ENCODE measurements around the gene ANKRD28. TPM values are rescaled to one million over a fixed set of nuclear protein-coding genes. Genes with fewer than 3 reads are reported as not detected.
"Not testable (repeated sequence)": the region's sequence is repeated elsewhere in the genome, so short reads cannot be mapped to it uniquely, and the experiment has no call there.

The ANKRD28 gene
- total RNA-seq, 2 experiments from 2014 or later, result 30.3 to 33.1 TPM

DNA sequence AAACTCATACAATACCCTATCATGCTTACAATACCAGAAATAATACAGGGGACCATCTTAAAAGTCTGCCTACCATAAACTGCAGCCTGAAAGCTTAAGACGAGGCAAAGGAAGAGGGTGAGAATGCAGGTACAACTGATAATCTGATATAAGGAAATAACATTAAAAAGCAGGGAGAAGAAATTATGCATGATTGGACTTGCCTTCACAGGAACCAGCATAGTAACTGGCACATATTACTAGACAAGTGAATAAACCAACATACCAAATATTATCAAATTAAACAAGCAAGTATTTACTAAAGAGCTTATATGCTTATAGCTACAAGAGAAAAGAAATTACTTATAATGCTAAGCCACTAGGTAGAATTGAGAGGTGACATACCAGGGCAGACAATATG is 18.7 kb downstream of the ANKRD28 start:
- Mint-ChIP-seq H3K4me3 (no peak overlapping the region), H3K9me3 (no peaks in the 10 kb centered on the region), H3K4me1 (no peaks in the 10 kb centered on the region), H3K36me3 (peaks cover 9% of the 10 kb centered on the region), H3K27ac (no peak overlapping the region), H3K27me3 (no peaks in the 10 kb centered on the region)
- no peak for ATAC-seq (ENCODE audit: low read depth)
- no peak for DNase-seq
- POLR2A ChIA-PET, result no interaction called here

DNA sequence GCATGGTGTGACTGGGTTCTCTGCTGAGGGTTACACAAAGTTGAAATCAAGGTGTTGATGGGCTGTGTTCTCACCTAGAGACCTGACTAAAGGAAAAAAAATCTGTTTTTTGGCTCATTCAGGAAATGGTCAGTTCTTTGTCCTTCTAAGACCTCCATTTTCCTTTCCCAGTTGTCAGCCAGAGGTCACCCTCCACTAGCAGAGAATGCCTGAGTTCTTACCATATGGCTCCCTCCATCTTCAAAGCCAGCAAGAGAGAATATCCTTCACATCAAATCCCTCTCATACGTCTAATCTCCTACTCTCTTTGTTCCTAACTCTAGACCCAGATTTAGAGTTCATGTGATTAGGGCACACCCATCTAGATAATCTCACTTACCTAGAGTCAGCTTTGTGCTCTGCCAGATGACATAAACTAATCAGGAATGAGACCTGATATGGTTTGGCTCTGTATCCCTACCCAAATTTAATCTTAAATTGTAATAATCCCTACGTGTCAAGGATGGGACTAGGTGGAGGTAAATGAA is 19.4 kb downstream of the ANKRD28 start:
- peaks cover 9% of the 10 kb centered on the region for H3K36me3 Mint-ChIP-seq
- POLR2A ChIA-PET, result no interaction called here
- H3K27me3 Mint-ChIP-seq, result no peaks in the 10 kb centered on the region
- no peak overlapping the region for H3K27ac Mint-ChIP-seq
- ATAC-seq (ENCODE audit: low read depth) (no peak), DNase-seq (no peak)
- H3K9me3 Mint-ChIP-seq, result no peaks in the 10 kb centered on the region
- no peak overlapping the region for H3K4me3 Mint-ChIP-seq
- no peaks in the 10 kb centered on the region for H3K4me1 Mint-ChIP-seq

- not testable (repeated sequence) for H3K9me3 Mint-ChIP-seq; H3K27me3 Mint-ChIP-seq; DNase-seq; H3K27ac Mint-ChIP-seq; H3K4me1 Mint-ChIP-seq; ATAC-seq (ENCODE audit: low read depth); H3K4me3 Mint-ChIP-seq
- peaks cover 12% of the 10 kb centered on the region for H3K36me3 Mint-ChIP-seq
- POLR2A ChIA-PET, result interaction anchor here (0.5 kb wide), 1 partner anchor 89 kb away, joined by 3 read pairs; no protein-coding TSS in a partner anchor
These were observed 22.7 kb downstream of the ANKRD28 start for GRCh38 chr3:15774931-15775560.

GRCh38 chr3:15771444-15771843 is 26.3 kb downstream of the ANKRD28 start:
- Mint-ChIP-seq H3K4me1 (peaks cover 6% of the 10 kb centered on the region), H3K36me3 (peaks cover 17% of the 10 kb centered on the region), H3K27me3 (no peaks in the 10 kb centered on the region), H3K9me3 (peaks cover 3% of the 10 kb centered on the region), H3K27ac (no peak overlapping the region), H3K4me3 (no peak overlapping the region)
- no peak for ATAC-seq (ENCODE audit: low read depth)
- no peak for DNase-seq
- POLR2A ChIA-PET, result interaction anchor here (0.7 kb wide), 1 partner anchor 37 kb away, joined by 4 read pairs; no protein-coding TSS in a partner anchor

GRCh38 chr3:15769256-15769915 is 28.4 kb downstream of the ANKRD28 start:
- peaks cover 3% of the 10 kb centered on the region for H3K9me3 Mint-ChIP-seq
- peaks cover 6% of the 10 kb centered on the region for H3K4me1 Mint-ChIP-seq
- no peak overlapping the region for H3K27ac Mint-ChIP-seq
- no peak overlapping the region for H3K4me3 Mint-ChIP-seq
- no peaks in the 10 kb centered on the region for H3K27me3 Mint-ChIP-seq
- POLR2A ChIA-PET, result no interaction called here
- peaks cover 24% of the 10 kb centered on the region for H3K36me3 Mint-ChIP-seq
- ATAC-seq (ENCODE audit: low read depth), result no peak
- no peak for DNase-seq

DNA sequence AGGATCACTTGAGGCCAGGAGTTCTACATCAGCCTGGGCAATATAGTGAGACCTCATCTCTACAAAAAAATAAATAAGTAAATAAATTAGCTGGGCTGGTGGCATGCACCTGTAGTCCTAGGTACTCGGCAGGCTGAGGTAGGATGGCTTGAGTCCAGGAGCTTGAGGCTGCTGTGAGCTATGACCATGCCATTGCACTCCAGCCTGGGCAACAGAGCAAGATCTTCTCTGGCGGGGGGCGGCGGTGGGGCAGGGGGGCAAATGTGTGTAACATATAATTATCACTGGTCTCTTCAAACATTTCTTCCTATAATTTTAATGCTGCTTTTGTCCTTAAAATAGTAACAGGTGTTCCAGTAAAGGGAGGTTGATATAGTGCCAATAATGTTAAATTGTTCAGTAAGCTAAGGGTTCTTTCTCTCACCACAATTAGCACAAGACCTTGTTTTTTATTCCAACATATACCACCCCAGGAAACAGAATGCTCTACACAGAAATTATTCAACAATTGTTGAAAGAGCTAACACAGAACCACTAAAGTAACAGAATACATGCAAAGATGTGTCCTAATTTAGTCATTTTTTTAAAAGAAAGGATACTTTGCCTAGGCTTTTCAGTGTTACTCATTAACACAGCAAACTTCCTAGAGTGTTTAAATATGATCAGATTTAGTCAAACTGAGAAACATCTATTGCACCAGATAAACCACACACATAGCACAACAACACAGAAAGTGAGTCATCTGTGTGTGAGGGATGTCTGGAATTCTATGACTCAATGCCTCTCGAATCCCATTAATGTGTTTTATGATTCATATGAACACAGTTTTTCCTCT is 29.1 kb downstream of the ANKRD28 start:
- DNase-seq, result no peak
- Mint-ChIP-seq H3K36me3 (peaks cover 24% of the 10 kb centered on the region), H3K9me3 (peaks cover 3% of the 10 kb centered on the region), H3K4me3 (no peak overlapping the region), H3K27ac (no peak overlapping the region), H3K27me3 (no peaks in the 10 kb centered on the region), H3K4me1 (peaks cover 6% of the 10 kb centered on the region)
- POLR2A ChIA-PET, result no interaction called here
- ATAC-seq (ENCODE audit: low read depth), result no peak

GRCh38 chr3:15766406-15766805 is 31.4 kb downstream of the ANKRD28 start:
- Mint-ChIP-seq H3K4me1 (peaks cover 8% of the 10 kb centered on the region), H3K27ac (no peak overlapping the region), H3K27me3 (no peaks in the 10 kb centered on the region), H3K9me3 (peaks cover 3% of the 10 kb centered on the region), H3K4me3 (no peak overlapping the region), H3K36me3 (peaks cover 30% of the 10 kb centered on the region)
- POLR2A ChIA-PET, result no interaction called here
- DNase-seq, result no peak
- no peak for ATAC-seq (ENCODE audit: low read depth)

- POLR2A ChIA-PET, result no interaction called here
These were observed 39.5 kb downstream of the ANKRD28 start for GRCh38 chr3:15758295-15758694.

GRCh38 chr3:15757824-15758223 is 40.0 kb downstream of the ANKRD28 start:
- no peak for DNase-seq
- ATAC-seq (ENCODE audit: low read depth), result no peak
- no peaks in the 10 kb centered on the region for H3K9me3 Mint-ChIP-seq
- no peaks in the 10 kb centered on the region for H3K27me3 Mint-ChIP-seq
- POLR2A ChIA-PET, result no interaction called here
- H3K36me3 Mint-ChIP-seq, result peaks cover 20% of the 10 kb centered on the region
- peaks cover 6% of the 10 kb centered on the region for H3K4me1 Mint-ChIP-seq
- H3K27ac Mint-ChIP-seq, result no peak overlapping the region
- H3K4me3 Mint-ChIP-seq, result no peak overlapping the region

More at GRCh38 chr3:15758295-15758694, 39.5 kb downstream of the ANKRD28 start:
- H3K4me1 Mint-ChIP-seq, result peaks cover 6% of the 10 kb centered on the region
- H3K4me3 Mint-ChIP-seq, result no peak overlapping the region
- H3K9me3 Mint-ChIP-seq, result no peaks in the 10 kb centered on the region
- ATAC-seq (ENCODE audit: low read depth) (no peak), DNase-seq (no peak)
- no peaks in the 10 kb centered on the region for H3K27me3 Mint-ChIP-seq
- H3K36me3 Mint-ChIP-seq, result peaks cover 21% of the 10 kb centered on the region
- H3K27ac Mint-ChIP-seq, result no peak overlapping the region

DNA sequence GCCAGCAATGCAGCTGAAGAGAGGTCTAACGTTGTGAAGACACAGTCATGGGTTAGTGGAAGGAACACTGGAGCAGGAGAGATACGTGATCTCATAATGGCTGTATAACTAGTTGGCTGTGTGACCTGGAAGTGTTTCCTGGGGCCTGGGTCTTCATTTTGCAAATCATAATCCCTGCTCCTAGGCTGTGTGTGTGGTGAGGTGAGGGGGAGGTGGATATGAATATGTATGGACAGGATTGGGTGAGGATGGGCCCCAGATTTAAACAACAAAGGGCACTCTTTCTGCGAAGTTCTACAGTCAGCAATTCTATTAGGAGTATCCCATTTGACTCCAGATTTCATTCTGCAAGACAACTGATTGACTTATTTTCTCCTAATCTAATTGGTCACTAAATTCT is 41.3 kb downstream of the ANKRD28 start:
- POLR2A ChIA-PET, result no interaction called here
- no peak for DNase-seq
- H3K36me3 Mint-ChIP-seq, result peaks cover 18% of the 10 kb centered on the region
- ATAC-seq (ENCODE audit: low read depth), result no peak
- no peaks in the 10 kb centered on the region for H3K9me3 Mint-ChIP-seq
- no peak overlapping the region for H3K4me3 Mint-ChIP-seq
- H3K4me1 Mint-ChIP-seq, result peaks cover 6% of the 10 kb centered on the region
- no peaks in the 10 kb centered on the region for H3K27me3 Mint-ChIP-seq
- H3K27ac Mint-ChIP-seq, result no peak overlapping the region

DNA sequence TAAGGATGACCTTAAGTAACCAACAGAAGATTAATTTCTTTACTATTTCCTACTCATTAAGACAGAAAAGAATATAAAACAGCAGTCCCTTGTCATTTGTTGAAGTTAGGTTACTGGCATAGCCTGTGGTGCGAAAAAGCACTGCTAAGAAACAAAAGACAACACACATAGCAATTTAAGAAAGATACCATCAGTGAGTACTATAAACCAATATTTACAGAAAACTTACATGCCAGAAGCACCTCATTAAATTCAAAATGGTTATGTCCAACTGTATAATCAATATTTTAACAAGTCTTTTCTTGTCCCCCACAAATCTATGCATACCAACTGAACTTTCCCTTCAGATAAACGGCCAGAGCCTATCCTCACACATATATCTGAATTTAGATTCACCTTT is 42.0 kb downstream of the ANKRD28 start:
- Mint-ChIP-seq H3K27me3 (no peaks in the 10 kb centered on the region), H3K36me3 (peaks cover 18% of the 10 kb centered on the region), H3K27ac (peak overlapping the region; percentile 22), H3K9me3 (no peaks in the 10 kb centered on the region), H3K4me1 (peaks cover 6% of the 10 kb centered on the region), H3K4me3 (no peak overlapping the region)
- POLR2A ChIA-PET, result no interaction called here
- ATAC-seq (ENCODE audit: low read depth) (no peak), DNase-seq (no peak)

GRCh38 chr3:15755181-15755580 is 42.6 kb downstream of the ANKRD28 start:
- Mint-ChIP-seq H3K27me3 (no peaks in the 10 kb centered on the region), H3K36me3 (peaks cover 16% of the 10 kb centered on the region)

DNA sequence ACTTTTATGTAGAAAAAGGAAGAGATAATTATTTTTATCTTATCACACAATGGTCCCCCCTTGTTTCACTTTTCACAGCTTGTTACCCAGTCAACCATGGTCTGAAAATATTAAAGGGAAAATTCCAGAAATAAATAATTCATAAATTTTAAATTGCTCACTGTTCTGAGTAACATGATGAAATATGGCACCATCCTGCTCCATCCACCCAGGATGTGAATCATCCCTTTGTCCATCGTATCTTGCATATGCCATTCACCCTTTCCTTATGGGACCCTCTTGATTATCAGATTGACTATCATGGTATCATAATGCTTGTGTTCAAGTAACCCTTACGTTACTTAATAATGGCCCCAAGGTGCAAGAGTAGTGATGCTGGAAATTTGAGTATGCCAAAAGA is 43.7 kb downstream of the ANKRD28 start:
- Mint-ChIP-seq H3K36me3 (peaks cover 20% of the 10 kb centered on the region), H3K4me3 (no peak overlapping the region), H3K4me1 (peaks cover 2% of the 10 kb centered on the region), H3K27me3 (no peaks in the 10 kb centered on the region), H3K27ac (no peak overlapping the region), H3K9me3 (peaks cover 5% of the 10 kb centered on the region)
- no peak for DNase-seq
- POLR2A ChIA-PET, result no interaction called here
- ATAC-seq (ENCODE audit: low read depth), result no peak

More at GRCh38 chr3:15755181-15755580, 42.6 kb downstream of the ANKRD28 start:
- Mint-ChIP-seq H3K4me1 (peaks cover 6% of the 10 kb centered on the region), H3K9me3 (no peaks in the 10 kb centered on the region), H3K4me3 (no peak overlapping the region), H3K27ac (no peak overlapping the region)
- ATAC-seq (ENCODE audit: low read depth) (no peak), DNase-seq (no peak)
- POLR2A ChIA-PET, result no interaction called here

Measured in activated naive CD8-positive, alpha-beta T cell treated with anti-CD3 and anti-CD28 coated beads, Interleukin-2, amount 10 ng/mL, durations not matched to agents 7 days and 5 days (primary cell).